Stimulated activated CD4-positive, alpha-beta T cell treated with anti-CD3 and anti-CD28 coated beads, TNF-alpha, amount 100 ng/mL, for 1 hour (primary cell): ENCODE data around the gene VGLL2.
"Not testable (repeated sequence)": the region's sequence is repeated elsewhere in the genome, so short reads cannot be mapped to it uniquely, and the experiment has no call there.

ENCODE experiments used
- DNase-seq, 3 donors: peaks; one replicate each; pipeline ENCODE4 v3.0.0-alpha.2; 2020; ENCODE audit warnings: low read depth in 3 of 3, low spot score in 1 of 3

The VGLL2 gene, protein sequence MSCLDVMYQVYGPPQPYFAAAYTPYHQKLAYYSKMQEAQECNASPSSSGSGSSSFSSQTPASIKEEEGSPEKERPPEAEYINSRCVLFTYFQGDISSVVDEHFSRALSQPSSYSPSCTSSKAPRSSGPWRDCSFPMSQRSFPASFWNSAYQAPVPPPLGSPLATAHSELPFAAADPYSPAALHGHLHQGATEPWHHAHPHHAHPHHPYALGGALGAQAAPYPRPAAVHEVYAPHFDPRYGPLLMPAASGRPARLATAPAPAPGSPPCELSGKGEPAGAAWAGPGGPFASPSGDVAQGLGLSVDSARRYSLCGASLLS

DNA sequence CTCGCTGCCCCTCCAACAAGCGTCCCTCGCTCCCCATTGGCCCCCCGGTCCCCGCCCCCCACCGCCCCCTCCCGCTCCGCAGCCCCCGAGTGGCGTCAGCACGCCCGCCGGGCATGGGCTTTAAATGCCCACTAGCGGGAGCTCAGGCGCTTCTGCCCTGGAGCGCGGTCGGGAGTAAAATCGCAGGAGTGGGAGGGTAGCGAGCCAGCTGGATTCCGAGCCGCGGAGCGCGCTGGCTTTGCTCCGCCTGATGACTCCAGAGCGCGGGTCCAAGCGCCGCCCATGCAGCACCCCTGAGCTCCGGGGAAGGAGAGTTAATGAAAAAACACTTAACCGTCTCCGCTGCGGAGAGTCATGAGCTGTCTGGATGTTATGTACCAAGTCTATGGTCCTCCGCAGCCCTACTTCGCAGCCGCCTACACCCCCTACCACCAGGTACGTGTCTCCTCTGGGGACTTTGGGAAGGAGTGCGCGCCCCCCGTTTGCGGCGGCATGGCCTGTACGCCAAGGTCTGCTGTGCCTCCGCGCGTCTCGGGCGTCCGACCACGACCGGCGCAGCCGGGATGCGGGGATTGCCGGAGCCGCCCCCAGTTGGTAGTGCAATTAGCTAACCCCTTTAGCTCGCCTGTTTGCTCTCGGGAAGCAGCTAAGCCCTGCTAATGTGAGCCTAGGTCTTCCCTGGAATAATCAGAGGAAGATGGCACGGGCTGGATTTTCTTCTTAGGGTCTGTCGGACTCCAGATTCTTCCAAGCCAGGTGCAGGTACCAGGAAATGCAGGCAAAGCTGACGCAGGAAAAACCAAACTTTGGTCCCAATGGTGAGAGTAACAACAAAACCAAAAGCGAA is at the start of gene VGLL2:
Gene VGLL2 (plus strand): TSS at position 149 of the 847 bp plus-strand sequence. CDS start 206 bp downstream, at position 355.
- DNase-seq: no peak

DNA sequence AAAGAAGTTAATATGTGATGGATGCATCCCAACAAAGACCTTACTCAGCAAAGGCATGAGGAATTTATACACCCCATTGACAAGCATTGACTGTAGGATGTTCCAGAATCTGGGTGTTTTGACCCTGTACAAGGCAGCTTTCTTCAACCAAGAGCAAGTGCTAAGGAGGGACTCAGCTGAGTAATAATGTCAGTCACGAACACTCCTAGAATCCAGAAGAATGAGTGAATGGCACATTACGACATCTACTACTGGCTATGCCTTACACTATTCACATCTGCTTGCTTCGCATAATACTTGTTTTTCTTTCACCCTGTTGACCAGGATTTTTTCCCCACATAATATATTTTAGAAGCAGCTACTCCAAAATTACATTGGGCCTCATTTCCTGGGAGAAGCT is 42.5 kb upstream of the VGLL2 start:
- no peak for DNase-seq

DNA sequence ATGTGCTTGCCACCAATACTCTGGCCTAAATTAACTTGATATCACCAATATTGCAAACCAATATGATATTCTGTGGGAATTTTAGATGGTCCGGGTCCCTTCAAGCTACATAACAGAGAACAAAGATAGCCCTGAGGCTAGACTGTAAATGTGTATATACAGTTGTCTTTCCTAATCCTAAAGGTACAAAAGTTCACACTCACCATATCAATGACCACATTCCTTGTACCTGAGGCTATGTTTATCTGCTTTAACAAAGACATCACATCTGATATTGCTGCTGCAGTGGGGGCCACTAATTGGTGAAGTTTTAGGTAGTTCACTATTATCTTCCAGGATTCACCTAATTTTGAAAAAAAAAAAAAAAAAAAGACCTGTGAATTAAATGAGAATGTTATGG is 38.6 kb upstream of the VGLL2 start:
- no peak for DNase-seq

DNA sequence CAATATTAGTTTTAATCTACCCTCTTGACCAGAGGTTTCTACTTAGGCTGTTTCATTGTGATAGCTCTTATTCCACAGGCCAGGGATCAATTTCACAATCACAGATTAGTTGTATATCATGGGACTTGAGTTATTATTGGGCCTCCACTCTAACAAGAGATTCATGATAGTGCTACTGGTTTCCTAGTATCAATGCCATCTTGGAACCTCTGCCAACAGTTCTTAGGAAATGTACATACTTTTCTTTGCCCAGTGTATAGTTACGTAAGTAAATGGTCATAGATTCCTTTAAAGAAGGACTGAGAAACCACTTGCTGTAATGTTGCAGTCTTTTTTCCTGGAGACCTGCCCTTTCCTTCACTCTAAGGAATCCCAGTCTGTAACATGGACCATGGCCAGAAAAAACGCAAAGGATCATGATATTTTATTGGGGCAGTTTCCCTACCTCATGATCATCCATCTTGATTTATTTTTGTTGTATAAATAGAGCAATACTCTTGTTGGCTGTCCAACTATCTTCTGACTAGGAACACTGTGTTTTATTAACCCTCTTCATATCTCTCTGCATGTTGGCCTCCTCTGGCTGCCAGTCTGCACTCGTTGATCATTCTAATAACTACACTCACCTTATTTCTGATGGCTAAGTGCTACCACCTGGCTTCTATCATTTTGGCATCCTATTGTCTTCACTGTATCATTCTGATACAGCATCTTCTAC is 38.0 kb upstream of the VGLL2 start:
- no peak for DNase-seq

DNA sequence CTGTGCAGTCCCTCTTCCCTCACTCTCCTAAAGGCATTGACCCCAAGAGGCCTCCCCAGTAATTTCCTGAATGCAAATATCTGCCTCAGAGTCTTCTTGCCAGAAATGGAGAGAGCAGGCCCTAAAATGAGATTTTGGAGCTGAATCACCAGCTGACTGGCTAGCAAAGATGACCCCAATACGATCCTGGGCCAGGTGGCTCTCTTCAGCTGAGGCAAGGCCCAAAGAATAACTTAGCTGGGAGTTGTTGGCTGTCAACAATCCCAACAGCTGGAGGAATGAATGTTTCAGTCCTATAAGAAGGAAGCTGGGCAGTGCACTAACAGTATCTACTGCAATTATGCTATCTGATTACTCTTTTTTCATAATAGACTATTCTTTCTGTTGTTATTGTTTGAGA is 37.2 kb upstream of the VGLL2 start:
- DNase-seq: no peak

DNA sequence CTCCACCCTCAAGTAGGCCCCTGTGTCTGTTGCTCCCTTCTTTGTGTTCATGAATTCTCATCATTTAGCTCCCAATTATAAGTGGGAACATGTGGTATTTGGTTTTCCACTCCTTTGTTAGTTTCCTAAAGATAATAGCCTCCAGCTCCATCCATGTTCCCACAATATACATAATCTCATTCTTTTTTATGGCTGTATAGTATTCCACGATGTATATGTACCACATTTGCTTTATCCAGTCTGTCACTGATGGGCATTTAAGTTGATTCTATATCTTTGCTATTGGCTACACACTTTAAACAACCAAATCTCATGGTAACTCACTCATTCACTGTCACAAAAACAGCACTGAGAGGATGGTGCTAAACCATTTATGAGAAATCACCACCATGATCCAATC is 35.5 kb upstream of the VGLL2 start:
- DNase-seq: no peak

DNA sequence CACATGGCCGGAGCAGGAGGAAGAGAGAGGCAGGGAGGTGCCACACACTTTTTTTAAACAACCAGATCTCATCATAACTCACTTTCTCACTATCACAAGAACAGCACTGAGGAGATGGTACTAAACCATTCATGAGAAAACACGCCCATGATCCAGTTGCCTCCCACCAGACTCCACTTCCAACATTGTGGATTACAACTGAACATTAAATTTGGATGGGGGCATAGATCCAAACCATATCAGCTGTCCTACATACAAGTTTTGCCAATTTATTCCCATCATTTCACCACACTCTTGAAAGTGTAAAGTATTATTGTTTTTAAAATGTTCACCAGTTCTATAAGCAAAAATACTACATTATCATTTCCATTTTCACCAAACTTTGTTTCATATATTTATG is 33.9 kb upstream of the VGLL2 start:
- DNase-seq: no peak

DNA sequence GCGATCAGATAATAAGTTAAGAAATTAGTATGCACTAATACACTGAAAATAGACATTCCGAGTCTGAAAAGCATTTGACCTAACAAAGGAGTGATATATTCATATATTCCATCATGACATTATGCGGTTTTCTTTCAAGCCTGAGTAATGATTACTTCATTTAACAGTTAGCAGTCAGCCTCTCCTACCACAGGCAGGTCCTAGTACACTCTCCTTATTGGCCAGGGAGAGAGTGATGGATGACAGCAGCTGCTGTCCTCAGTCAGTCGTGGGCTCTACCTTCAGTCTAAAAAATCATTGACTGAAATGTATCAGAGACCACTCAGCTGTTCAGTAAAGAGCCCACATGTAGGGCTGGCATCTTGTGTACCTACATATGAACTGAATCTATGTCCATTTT is 33.2 kb upstream of the VGLL2 start:
- DNase-seq: no peak

DNA sequence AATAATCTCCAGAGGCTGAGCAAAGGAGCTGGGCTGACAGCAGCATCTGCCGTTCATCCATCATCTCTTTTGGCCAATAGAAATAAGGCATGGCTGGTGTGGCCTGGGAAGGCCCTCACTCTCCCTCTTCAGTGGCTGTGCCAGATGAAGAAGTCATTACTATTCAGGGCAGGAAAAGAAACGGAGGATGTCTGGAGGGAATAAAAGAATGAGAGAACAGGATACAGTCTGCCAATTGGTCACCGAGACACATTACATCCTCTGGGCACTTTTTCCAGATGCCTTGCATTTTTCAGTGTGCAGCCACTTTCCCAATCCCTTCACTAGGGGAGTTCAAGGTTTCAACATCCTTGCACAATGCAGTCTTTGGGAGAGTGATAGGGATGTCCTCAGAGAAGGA is 32.2 kb upstream of the VGLL2 start:
- no peak for DNase-seq

DNA sequence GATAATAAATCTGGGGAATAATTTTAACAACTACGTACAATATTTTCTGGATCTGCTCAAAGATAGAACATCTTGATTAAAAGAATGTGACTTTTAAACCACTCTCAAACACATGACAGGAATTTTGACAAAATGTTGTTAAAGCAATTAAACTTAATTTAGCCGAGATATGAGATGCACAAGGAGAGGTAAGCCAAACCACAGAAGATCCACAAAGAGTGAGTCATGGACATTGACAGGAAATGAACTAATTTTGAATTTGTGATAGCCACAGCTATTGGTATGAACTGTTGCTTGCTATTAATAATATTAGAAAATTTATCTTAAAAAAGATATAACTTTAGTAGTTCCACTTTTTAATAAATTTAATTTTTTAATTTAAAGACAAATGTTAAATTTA is 27.8 kb upstream of the VGLL2 start:
- DNase-seq: no peak

DNA sequence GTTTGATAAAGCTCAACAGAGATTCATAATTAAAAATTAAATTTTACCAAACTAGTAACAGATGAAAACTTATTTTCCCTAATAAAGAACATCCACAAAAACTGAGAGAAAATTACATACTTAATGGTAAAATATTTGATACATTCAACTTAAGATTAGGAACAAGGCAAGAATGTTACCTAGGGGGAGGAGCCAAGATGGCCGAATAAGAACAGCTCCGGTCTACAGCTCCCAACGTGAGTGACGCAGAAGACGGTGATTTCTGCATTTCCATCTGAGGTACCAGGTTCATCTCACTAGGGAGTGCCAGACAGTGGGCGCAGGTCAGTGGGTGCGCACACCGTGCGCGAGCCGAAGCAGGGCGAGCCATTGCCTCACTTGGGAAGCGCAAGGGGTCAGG is 20.8 kb upstream of the VGLL2 start:
- not testable (repeated sequence) for DNase-seq

DNA sequence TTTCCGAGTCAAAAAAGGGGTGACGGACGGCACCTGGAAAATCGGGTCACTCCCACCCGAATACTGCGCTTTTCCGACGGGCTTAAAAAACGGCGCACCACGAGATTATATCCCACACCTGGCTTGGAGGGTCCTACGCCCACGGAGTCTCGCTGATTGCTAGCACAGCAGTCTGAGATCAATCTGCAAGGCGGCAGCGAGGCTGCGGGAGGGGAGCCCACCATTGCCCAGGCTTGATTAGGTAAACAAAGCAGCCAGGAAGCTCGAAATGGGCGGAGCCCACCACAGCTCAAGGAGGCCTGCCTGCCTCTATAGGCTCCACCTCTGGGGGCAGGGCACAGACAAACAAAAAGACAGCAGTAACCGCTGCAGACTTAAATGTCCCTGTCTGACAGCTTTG is 20.4 kb upstream of the VGLL2 start:
- DNase-seq: not testable (repeated sequence)

DNA sequence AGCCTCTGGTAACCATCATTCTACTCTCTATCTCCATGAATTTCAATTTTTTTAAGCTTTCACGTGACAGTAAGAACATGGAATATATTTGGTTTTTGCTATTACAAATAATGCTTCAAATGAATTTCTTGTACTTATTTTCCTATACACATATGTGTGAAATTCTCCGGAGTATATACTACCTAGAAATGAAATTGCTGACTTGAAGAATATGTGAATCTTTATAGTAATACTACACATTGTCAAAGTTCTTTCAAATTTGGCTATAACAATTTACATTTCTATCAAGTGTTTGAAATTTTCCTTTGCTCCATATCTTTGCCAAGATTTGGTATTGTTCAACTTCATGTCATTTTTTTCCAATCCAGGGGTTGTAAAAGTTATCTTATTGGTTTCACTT is 11.6 kb upstream of the VGLL2 start:
- no peak for DNase-seq

DNA sequence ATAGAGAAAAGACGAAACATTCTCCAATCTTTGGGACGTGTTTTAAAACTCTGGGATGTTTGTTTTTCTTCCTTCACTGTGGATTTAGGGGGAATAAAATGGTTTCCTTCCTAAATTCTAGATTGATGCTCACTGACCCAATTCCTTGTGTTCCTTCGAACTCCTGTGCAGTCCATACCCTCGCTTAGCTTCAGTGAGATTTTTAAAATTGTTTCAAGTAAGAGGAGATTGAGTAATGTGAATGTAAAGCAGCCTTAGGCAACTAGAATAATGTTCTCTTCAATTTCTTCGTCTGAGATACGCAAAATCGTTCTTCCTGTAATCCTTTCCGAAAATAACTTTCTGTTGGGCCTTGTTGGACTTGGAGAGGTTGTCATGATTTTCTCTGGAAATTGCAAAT is 2.6 kb upstream of the VGLL2 start:
- DNase-seq: no peak

DNA sequence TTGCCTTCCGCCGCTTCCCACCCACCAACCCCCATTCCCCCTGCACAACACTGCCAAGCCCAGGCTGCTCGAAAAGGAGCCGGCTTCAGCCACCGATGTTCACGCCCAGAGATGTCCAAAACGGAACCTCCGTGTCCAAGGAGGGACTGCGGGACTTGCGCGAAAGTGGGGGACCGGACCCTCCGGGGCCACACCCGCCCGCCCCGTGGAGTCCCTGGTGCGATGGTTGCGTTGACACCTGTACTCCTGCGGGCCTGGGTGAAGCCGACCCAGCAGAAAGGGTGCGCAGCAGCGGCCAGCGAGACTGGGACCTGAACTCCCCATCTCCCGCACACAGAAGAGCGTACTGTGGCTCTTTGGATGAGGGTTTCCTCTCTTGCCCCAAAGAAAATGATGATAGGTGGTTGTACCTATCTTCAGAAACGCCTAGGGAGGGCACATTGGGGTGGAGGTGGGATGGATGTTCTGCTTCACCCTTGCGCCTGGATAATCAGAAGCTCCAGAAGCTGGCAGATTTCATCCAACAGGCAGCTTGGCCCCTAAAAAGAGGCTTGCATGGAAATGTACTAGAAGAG is 1.9 kb upstream of the VGLL2 start:
- DNase-seq: no peak

DNA sequence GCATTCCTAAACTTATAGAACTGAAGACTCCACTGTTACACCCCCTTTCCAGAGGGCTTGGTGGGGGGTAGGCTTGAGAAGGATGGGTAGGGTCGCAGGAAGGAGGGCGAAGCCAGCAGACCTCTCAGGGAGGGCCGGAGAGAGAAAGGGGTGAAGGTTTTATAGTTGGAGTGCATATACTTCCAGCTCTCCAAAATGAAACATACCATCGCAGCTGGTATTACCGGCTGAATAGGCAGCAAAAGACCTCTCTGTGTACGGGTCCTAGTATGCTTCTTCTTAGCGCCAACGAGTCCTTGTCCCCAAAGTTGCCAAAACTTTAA is 1.0 kb upstream of the VGLL2 start:
- DNase-seq: no peak

DNA sequence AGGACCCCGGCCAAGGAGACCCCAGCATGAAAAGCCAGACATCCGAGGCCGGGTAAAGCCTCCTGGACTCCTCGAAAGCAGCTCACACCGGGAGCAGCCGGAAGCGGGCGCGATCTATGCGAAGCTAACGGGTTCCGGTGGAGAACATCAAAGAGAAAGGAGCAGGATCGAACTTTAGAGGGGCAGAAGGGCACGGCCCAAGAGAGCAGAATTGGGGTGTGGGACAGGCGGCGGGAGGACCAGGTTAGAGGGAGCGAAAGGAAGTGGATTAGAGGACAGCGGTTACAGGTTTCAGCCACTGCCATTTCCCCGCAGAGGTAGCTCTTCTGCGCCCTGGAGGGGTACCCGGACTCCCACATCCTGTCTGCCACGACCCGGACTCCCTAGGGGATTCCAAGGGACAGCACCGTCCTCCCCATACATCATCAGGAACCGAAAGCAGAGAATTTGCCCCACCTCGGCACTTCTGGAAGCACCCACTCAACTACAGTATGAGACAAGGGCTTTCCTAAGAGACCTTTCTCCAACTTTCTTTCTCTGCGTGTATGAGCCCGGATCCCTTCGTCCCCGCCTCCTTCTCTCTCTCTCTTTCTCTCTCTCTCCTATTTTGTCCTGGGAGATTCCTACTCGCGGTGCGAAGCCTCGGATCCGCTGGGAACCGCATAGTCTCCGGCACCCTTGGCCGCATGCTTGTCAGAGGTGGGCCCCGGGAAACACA is 507 bp upstream of the VGLL2 start:
- no peak for DNase-seq

DNA sequence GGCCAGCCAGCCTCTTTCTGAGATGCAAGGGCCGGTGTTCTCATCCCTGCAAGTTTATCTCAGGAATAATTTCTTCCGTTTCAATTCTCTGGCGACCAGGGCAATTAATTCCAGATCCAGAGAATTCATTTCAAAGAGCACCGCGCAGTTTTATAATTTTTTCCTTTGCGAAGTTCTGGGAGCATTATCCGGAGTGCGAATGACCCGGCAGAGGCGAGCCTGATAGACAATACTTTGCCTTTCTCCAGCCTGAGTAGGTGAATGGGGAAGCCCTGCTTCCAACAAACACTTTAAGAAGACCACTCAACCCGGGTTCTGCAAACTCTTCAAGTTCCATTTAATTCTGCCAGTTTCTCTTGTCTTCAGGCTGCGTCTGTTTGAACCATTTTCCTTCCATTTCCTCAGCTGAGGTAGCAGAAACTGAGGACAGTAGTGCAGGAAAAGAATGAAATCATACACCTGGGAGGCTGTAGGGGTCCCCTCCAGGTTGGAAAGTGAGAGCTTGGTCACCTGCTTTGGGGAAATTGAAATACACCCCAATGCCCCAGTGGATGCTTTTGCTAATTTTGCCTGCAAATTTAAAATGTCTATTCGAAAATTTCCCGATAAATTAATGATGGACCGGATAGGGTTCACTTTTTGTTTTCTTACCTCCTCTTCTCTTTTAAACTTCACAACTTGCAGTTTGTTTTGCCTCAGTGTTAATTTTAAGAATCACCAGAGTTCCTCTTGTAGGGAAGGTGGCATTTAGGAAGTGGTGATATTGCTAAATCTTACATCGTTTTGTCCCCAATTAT is 1.1 kb downstream of the VGLL2 start:
- no peak for DNase-seq

DNA sequence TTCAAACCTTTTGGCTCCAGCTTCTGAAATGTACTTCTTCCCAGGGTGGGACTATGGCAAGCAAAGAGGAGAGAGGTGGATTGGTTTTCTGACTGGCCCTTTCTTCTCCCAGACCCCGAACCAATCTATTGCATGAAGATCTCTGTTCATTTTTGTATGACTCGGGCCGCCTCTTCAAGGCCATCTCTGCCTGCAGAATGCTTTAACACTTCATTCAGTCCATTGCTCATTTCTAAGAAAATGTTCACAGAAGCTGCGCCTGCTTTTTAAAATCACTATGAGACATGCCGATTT is 1.6 kb downstream of the VGLL2 start:
- no peak for DNase-seq

DNA sequence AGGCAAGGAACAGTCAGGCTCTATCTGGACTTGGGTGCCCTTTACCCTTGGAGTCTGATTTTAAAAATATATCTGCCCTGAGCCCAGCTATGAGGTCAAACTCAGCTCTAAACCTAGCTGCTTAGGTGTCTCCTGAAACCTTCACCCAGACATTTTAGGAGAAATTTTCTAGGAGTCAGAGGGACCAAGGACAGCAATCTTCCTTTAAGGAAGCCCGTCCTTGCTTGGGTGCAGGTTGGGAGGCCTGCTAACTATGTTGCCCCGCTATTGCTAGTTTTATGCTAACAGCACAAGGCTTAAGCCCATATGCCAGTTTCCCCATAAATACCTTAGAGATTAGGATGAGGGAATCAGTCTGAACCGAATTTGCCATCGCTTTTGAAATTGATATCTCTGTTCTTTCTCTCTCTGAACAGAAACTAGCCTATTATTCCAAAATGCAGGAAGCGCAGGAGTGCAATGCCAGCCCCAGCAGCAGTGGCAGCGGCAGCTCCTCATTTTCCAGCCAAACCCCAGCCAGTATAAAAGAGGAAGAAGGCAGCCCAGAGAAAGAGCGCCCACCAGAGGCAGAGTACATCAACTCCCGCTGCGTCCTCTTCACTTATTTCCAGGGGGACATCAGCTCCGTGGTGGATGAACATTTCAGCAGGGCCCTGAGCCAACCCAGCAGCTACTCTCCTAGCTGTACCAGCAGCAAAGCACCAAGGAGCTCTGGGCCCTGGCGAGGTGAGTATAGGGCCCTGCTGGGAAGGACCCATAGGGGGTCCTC is 2.6 kb downstream of the VGLL2 start:
- no peak for DNase-seq
